Endothelial cell of hepatic sinusoid (primary cell): ENCODE measurements around the gene APOC4.

Experiments used
- in situ Hi-C: cut with HindIII; loops from 2 replicates; pipeline ENCODE4 v1.10.0; 2017; ENCODE audit warnings: low sequenced_read_pairs

The APOC4 gene

GRCh38 chr19:44955505-44956439, 13.7 kb downstream of the APOC4 start:
- in situ Hi-C loops, result loop anchor here (10.0 kb wide), 3 partner anchors 89 to 279 kb away; partner anchors contain the start of gene BCAM

DNA sequence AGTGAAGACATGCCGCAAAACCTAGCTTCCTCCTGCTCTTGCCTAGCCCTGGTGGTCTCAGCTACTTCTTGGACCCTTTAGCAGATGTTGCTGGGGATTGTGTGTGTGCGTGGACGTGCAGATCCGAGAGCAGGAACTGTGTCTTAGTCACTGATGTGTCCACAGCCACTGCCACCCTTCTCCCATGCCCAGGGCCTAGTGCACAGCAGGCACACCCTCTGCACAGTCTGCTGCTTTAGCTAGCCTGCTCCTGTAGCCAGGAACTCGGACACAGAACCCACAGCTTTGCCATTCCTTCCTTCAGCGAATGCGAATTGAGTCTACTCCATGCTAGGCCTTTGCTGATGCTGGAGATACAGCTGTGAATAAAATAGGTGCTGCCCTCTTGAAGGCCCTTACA, 15.5 kb downstream of the APOC4 start:
- in situ Hi-C loops, result loop anchor here (10.0 kb wide), 3 partner anchors 87 to 277 kb away; partner anchors contain the start of gene BCAM

DNA sequence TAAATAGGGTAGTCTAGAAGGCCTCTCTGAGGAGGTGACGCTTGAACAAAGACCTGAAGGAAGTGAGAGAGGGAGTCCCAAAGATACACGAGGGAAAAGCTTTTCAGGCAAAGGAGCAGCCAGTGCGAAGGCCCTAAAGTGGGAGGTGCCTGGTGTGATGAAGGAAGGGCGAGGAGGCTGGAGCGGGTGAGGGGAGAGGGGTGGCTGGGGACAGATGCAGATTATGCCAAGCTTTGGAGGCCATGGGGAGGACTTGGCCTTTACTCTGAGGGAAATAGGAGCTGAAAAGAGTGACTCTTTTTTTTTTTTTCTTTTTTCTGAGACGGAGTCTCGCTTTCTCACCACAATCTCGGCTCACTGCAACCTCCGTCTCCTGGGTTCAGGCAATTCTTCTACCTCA, 16.1 kb downstream of the APOC4 start:
- in situ Hi-C loops, result loop anchor here (10.0 kb wide), 3 partner anchors 87 to 277 kb away; partner anchors contain the start of gene BCAM

DNA sequence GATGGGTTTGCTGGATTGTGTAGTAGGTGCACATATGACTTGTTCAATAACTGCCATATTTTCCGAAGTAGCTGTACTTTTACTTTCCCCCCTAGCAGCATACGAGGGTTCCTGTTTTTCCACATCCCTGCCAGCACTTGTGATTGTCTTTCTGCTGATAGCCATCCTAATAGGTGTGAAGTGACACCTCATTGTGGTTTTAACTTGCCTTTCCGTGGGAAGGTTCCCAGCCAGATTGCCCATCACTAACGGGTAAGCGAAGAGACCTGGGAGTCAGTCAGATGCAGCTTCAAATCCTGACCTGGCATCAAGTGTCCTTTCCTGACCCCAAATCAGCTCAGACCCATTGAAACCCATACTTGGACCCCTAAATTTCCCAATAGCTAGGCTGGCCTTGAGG, 17.7 kb downstream of the APOC4 start:
- in situ Hi-C loops, result loop anchor here (10.0 kb wide), 3 partner anchors 85 to 275 kb away; partner anchors contain the start of gene BCAM

- in situ Hi-C loops, result no loop called here
Measured at GRCh38 chr19:44960906-44961728, 19.1 kb downstream of the APOC4 start.

GRCh38 chr19:44961821-44962220, 19.8 kb downstream of the APOC4 start:
- in situ Hi-C loops, result no loop called here

- in situ Hi-C loops, result no loop called here
Measured at GRCh38 chr19:44968118-44968517, 26.1 kb downstream of the APOC4 start.

DNA sequence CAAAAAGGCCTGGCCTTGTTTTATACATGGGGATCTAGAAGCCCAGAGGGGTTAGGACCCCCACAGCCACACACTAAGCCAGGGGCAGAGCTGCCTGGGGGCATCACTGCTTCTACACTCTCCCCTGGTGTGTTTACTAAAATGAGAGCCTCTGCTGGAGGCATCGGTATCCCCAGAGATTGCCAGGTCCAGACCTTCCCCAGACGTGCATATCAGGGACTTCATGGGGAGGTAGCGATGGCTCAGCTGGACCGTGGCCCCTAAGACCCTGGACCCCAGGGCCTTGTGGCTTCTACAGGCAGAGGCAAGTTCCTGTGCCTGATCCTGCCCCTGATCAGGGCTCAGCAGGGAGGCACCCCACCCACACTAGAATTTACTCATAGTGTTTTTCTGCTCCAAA, 26.6 kb downstream of the APOC4 start:
- in situ Hi-C loops, result no loop called here

- in situ Hi-C loops, result no loop called here
Measured at GRCh38 chr19:44969437-44969836, 27.4 kb downstream of the APOC4 start.

- in situ Hi-C loops, result loop anchor here (10.0 kb wide), 2 partner anchors 53 to 57 kb away; partner anchors contain the start of gene APOC1
Measured at GRCh38 chr19:44971451-44971850, 29.4 kb downstream of the APOC4 start.

DNA sequence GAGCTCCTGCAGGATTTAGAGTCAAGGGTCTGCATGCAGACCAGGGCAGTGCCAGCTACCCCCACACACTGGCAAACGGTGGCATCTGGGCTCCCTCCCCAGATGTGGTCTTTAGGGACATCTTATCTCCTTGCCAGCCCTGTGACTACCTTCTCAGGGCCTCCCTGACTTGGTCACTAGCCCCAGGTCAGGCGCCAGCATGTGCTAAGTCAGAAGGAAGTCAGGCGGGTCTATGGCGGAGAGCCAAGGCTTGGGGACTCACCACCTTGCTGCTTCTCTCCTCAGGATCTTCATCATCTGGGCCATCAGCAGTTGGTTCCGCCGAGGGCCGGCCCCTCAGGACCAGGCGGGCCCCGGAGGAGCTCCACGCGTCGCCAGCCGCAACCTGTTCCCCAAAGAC, 30.8 kb downstream of the APOC4 start:
- in situ Hi-C loops, result loop anchor here (10.0 kb wide), 2 partner anchors 52 to 58 kb away; partner anchors contain the start of gene APOC1

GRCh38 chr19:44973982-44974735, 32.1 kb downstream of the APOC4 start:
- in situ Hi-C loops, result loop anchor here (10.0 kb wide), 2 partner anchors 51 to 59 kb away; partner anchors contain the start of gene APOC1

- in situ Hi-C loops, result loop anchor here (10.0 kb wide), 2 partner anchors 50 to 60 kb away; partner anchors contain the start of gene APOC1
Measured at GRCh38 chr19:44974857-44975256, 32.8 kb downstream of the APOC4 start.

- in situ Hi-C loops, result loop anchor here (10.0 kb wide), 2 partner anchors 49 to 61 kb away; partner anchors contain the start of gene APOC1
Measured at GRCh38 chr19:44975444-44975843, 33.4 kb downstream of the APOC4 start.

DNA sequence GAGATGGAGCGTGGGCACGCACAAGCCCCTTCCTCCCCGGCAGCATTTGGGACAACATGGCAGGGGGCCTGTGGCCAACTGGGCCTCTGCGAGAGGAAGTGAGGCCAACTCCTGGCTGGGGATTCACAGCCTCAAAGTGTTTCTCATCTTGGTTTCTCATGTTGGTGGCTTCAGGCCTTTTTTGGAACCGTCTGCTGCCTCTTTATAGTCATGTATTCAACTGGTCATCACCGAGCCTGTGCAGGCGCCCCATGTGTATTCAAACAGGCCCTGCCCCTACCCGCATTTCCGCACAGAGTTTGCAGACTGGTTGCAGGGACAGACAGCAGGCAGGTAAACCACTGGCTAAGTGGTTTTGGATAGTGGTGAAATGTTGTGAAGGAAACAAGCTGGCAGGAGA, 42.0 kb downstream of the APOC4 start:
- in situ Hi-C loops, result no loop called here

DNA sequence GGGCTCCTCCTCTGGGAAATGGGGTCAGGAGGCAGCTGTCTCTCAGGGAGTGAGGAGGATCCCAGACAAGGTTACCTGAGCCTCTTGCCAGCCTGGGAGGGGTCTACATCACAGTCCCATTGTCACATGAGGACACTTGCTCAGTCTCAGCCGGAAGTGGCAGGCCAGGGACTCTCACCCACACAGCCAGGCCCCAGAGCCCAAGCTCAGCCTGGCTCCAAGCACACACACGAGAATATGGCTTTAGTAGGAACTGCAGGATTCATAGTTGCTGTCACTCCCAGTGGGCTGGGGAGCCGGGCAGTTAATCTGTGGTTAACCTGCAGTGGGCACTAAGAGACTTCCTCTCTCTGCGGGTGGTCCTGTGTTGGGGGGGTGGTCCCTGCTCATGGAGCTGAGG, 43.4 kb downstream of the APOC4 start:
- in situ Hi-C loops, result no loop called here

DNA sequence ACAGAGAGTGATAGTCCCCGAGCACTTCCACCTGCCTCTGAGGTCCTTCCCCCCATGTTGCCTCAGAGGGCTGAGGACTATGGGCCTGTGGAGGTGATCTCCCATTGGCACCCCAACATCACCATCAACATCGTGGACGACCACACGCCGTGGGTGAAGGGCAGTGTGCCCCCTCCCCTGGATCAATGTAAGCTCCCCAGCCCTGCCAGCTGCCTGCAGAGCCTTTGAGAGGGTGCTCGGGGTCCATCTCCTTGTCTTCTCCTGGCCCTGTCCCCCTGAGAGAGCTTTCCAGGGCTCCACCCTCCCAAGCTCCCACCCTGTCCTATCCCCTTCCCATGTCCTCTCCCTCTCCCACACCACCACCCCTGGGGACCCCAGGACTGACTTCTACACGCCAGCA, 44.4 kb downstream of the APOC4 start:
- in situ Hi-C loops, result no loop called here

DNA sequence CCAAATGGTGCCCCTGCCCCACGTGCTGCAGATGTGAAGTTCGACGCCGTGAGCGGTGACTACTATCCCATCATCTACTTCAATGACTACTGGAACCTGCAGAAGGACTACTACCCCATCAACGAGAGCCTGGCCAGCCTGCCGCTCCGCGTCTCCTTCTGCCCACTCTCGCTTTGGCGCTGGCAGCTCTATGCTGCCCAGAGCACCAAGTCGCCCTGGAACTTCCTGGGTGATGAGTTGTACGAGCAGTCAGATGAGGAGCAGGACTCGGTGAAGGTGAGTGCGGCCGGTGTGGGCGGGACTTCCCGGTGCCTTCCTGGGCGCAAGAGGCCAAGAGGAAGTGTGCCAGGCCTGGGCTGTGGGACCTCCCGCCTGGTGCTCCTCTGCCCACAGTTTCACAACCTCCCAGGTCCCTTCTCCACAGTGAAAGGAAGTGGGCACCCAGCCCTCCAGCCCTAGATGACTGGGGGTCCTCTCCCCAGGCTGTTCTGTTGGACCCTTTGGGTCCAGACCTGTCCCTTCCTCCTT, 45.2 kb downstream of the APOC4 start:
- in situ Hi-C loops, result no loop called here

DNA sequence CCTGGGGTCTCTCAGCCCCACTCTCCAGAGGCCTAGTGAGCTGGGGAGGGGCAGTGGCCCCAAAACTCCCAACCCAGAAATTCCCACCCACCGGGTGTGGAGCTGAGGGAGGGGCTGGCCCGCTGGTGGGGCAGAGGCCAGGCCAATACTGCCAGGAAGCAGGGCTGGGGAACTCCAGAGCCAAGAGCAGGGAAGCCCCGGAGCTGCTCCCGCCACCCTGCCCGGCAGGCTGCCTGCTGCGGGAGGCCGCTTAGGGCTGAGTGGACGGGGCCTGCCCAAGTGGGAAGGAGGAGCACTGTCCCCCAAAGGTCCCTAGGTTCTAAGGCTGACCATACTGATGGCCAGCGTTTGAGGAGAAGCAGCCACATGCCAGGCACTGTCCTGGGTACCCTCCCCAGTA, 46.2 kb downstream of the APOC4 start:
- in situ Hi-C loops, result no loop called here

DNA sequence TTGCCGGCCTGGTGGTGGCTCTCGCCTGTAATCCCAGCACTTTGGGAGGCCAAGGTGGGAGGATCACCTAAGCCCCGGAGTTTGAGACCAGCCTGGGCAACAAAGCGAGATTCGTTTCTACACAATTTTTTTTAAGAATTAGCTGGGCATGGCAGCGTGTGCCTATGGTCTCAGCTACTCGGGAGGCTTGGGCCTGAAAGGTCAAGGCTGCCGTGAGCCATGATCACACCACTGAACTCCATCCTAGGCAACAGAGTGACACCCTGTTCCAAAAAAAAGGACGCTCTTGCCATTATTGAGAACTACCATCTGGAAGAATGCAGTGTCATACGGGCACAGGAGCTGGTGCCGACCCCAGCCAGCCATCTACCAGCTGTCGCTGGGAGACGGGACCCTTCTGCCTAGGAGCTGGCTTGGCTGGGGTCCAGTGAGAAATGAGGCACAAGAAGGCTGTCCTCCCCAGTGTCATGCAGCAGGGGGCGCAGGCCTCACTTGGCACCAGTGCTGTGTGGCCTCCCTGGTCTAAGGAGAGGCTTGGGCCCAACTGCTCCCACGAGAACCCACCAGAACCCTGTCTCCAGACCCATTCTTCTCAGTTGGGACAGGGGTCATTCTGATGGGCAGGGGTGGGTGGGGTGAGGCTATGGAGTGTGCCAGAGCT, 47.0 kb downstream of the APOC4 start:
- in situ Hi-C loops, result no loop called here
